IMR-90 (cell line): ENCODE data around the gene UCK2. TPM values are rescaled to one million over a fixed set of nuclear protein-coding genes. Genes with fewer than 3 reads are reported as not detected.

Experiments used
- ATAC-seq: fragments of 200-7000 bp; cut with Tn5 transposase; 2 replicates; pipeline ENCODE4 v1.9.1; 2020; ENCODE audit warnings: low read depth, mild to moderate bottlenecking, moderate library complexity
- BruUV-seq: library from RNA; stranded (reverse); fragments of 400-500 nt; replicated peaks from 2 replicates; lab custom pipeline; 2021; lab: Mats Ljungman, UMichigan
- CTCF ChIA-PET: fragments of 300-600 bp; formaldehyde crosslinking; extraction: SDS; loops from one replicate; lab custom pipeline; 2021; ENCODE audit warnings: antibody characterized with exemption; lab: Yijun Ruan, JAX
- POLR2A ChIA-PET: fragments of 300-600 bp; sonication (Branson Sonifier 250); formaldehyde crosslinking; loops from one replicate; lab custom pipeline; 2022; ENCODE audit warnings: antibody characterized with exemption; ENCODE audit not compliant: unreplicated experiment; lab: Charles Lee
- DNase-seq: peaks from one replicate; pipeline ENCODE4 v3.0.0; 2013
- H2AFZ ChIP-seq: replicated peaks from 2 replicates; pipeline ENCODE3; 2013; ENCODE audit warnings: low read length, mild to moderate bottlenecking; ENCODE audit not compliant: poor library complexity
- H2AK5ac ChIP-seq: 2 replicates; pipeline ENCODE4 v1.6.1; 2013; ENCODE audit warnings: low read depth, low read length, inconsistent platforms
- H2AK9ac ChIP-seq: replicated peaks from 2 replicates; pipeline ENCODE3; 2013; ENCODE audit warnings: mild to moderate bottlenecking, low read depth, low read length, moderate library complexity; ENCODE audit not compliant: poor library complexity
- H2BK120ac ChIP-seq: 2 replicates; pipeline ENCODE4 v1.6.1; 2013; ENCODE audit warnings: low read depth, low read length, inconsistent platforms
- H2BK15ac ChIP-seq: 3 replicates; pipeline ENCODE4 v1.6.1; 2013; ENCODE audit warnings: low read depth, low read length, inconsistent platforms
- H2BK20ac ChIP-seq: 2 replicates; pipeline ENCODE4 v1.6.1; 2013; ENCODE audit warnings: low read depth, mild to moderate bottlenecking, inconsistent platforms, low read length, moderate library complexity
- H2BK5ac ChIP-seq: 2 replicates; pipeline ENCODE4 v1.6.1; 2013; ENCODE audit warnings: mild to moderate bottlenecking, low read depth, low read length, inconsistent platforms; ENCODE audit not compliant: poor library complexity, severe bottlenecking
- H3K14ac ChIP-seq: replicated peaks from 2 replicates; pipeline ENCODE4 v1.6.1; 2013; ENCODE audit warnings: low read depth, low read length, inconsistent platforms
- H3K18ac ChIP-seq: 2 replicates; pipeline ENCODE4 v1.6.1; 2013; ENCODE audit warnings: low read depth, low read length, control low read depth
- H3K23ac ChIP-seq: 2 replicates; pipeline ENCODE4 v1.6.1; 2013; ENCODE audit warnings: low read depth, low read length, inconsistent platforms
- H3K27ac ChIP-seq: 2 replicates; pipeline ENCODE4 v1.5.1; 2013; ENCODE audit warnings: mild to moderate bottlenecking, control low read depth, low read length; ENCODE audit not compliant: insufficient read depth
- H3K27me3 ChIP-seq: 2 replicates; pipeline ENCODE4 v1.6.1; 2013; ENCODE audit warnings: low read length; ENCODE audit not compliant: control insufficient read depth, insufficient read depth
- H3K36me3 ChIP-seq: 2 replicates; pipeline ENCODE4 v1.6.1; 2013; ENCODE audit warnings: low read length, mixed read lengths; ENCODE audit not compliant: control insufficient read depth, insufficient read depth
- H3K4ac ChIP-seq: 2 replicates; pipeline ENCODE4 v1.6.1; 2013; ENCODE audit warnings: low read depth, low read length, inconsistent platforms
- H3K4me1 ChIP-seq: 2 replicates; pipeline ENCODE4 v1.6.1; 2013; ENCODE audit warnings: low read length, mixed read lengths; ENCODE audit not compliant: control insufficient read depth, insufficient read depth
- H3K4me2 ChIP-seq: 2 replicates; pipeline ENCODE4 v1.6.1; 2013; ENCODE audit warnings: low read depth, mild to moderate bottlenecking, control low read depth, low read length, moderate library complexity
- H3K4me3 ChIP-seq: 2 replicates; pipeline ENCODE4 v1.5.1; 2013; ENCODE audit warnings: low read depth, mild to moderate bottlenecking, control low read depth, low read length, moderate library complexity; ENCODE audit not compliant: insufficient read depth
- H3K56ac ChIP-seq: 2 replicates; pipeline ENCODE4 v1.6.1; 2013; ENCODE audit warnings: low read length, inconsistent platforms; ENCODE audit not compliant: insufficient read depth; ENCODE audit errors: extremely low read depth
- H3K79me1 ChIP-seq, 2 experiments: 2 replicates each; pipeline ENCODE4 v1.6.1; 2013; ENCODE audit warnings: low read length in 2 of 2, inconsistent platforms in 1 of 2, low read depth in 1 of 2
- H3K9ac ChIP-seq: 2 replicates; pipeline ENCODE4 v1.6.1; 2013; ENCODE audit warnings: low read depth, low read length, control low read depth
- H3K9me1 ChIP-seq: 2 replicates; pipeline ENCODE4 v1.6.1; 2013; ENCODE audit warnings: low read length, inconsistent platforms; ENCODE audit not compliant: insufficient read depth
- H3K9me3 ChIP-seq: 2 replicates; pipeline ENCODE4 v1.6.1; 2013; ENCODE audit warnings: low read length; ENCODE audit not compliant: control insufficient read depth, insufficient read depth
- H4K20me1 ChIP-seq: 2 replicates; pipeline ENCODE4 v1.6.1; 2013; ENCODE audit warnings: low read length, inconsistent platforms; ENCODE audit not compliant: insufficient read depth
- H4K5ac ChIP-seq: 2 replicates; pipeline ENCODE4 v1.6.1; 2013; ENCODE audit warnings: mild to moderate bottlenecking, low read depth, low read length, control low read depth
- H4K8ac ChIP-seq, 2 experiments: 2 replicates each; pipeline ENCODE4 v1.6.1; 2013; ENCODE audit warnings: low read depth in 2 of 2, low read length in 2 of 2, control low read depth in 1 of 2, inconsistent platforms in 1 of 2
- H4K91ac ChIP-seq: 2 replicates; pipeline ENCODE4 v1.6.1; 2013; ENCODE audit warnings: low read depth, low read length, inconsistent platforms; ENCODE audit not compliant: insufficient read depth
- CEBPB ChIP-seq: IDR thresholded peaks from 2 replicates; pipeline ENCODE4 v1.6.1; 2012; ENCODE audit warnings: low read depth, low read length, improper control_type of control experiment
- CTCF ChIP-seq: conservative IDR thresholded peaks from 2 replicates; pipeline ENCODE4 v1.5.1; 2012; ENCODE audit warnings: mild to moderate bottlenecking, low read depth, low read length, improper control_type of control experiment
- ELK1 ChIP-seq: fragments of 150-350 bp; IDR thresholded peaks from 2 replicates; pipeline ENCODE4 v1.6.1; 2016; ENCODE audit warnings: low read depth, mild to moderate bottlenecking, low read length, moderate library complexity, borderline replicate concordance
- MAZ ChIP-seq: IDR thresholded peaks from 2 replicates; pipeline ENCODE4 v1.6.1; 2012; ENCODE audit warnings: low read depth, mild to moderate bottlenecking, low read length, improper control_type of control experiment, moderate library complexity, borderline replicate concordance
- MXI1 ChIP-seq: IDR thresholded peaks from 2 replicates; pipeline ENCODE4 v1.6.1; 2012; ENCODE audit warnings: low read depth, mild to moderate bottlenecking, low read length, moderate library complexity, borderline replicate concordance
- RAD21 ChIP-seq: IDR thresholded peaks from 2 replicates; pipeline ENCODE4 v1.6.1; 2012; ENCODE audit warnings: low read length, improper control_type of control experiment
- SMC3 ChIP-seq: fragments of 150-350 bp; IDR thresholded peaks from 2 replicates; pipeline ENCODE4 v1.6.1; 2016; ENCODE audit warnings: low read depth, mild to moderate bottlenecking, antibody characterized with exemption, low read length, moderate library complexity
- WGBS, 2 experiments: methylation state at CpG; one replicate each; pipeline versions ENCODE4 v1.1.5 to v1.1.7; 2013; ENCODE audit warnings: missing lambda C conversion rate in 2 of 2; ENCODE audit not compliant: insufficient read length in 1 of 2; ENCODE audit errors: extremely low coverage in 2 of 2; 5-methylcytosine and 5-hydroxymethylcytosine counted together
- dilution Hi-C: fragments of 300-500 bp; cut with HindIII; formaldehyde crosslinking; loops from one replicate; pipeline ENCODE4 v1.14.3; 2018; ENCODE audit warnings: low sequenced_read_pairs; ENCODE audit not compliant: unreplicated experiment
- in situ Hi-C: fragments of 300-500 bp; cut with MboI; formaldehyde crosslinking; loops from 3 replicates; pipeline ENCODE4 v1.14.3; 2019; ENCODE audit warnings: low sequenced_read_pairs, inconsistent platforms, mixed read lengths
- intact Hi-C: fragments of 100-400 bp; cut with micrococcal nuclease; formaldehyde crosslinking; loops from 2 replicates; pipeline ENCODE4 v1.10.0; 2022
- polyA plus RNA-seq, 3 experiments: library from polyadenylated mRNA; depleted of rRNA; stranded (reverse); fragments of >200 nt; gene quantifications; 2 replicates each; pipeline ENCODE4 v1.2.3, GENCODE V29; 2012; ENCODE audit warnings: low replicate concordance in 1 of 3
- total RNA-seq: library from RNA; depleted of rRNA; stranded (reverse); fragments of >200 nt; gene quantifications from 2 replicates; pipeline ENCODE4 v1.2.3, GENCODE V29; 2012

Gene UCK2
- total and polyA plus RNA-seq, 2 of the 4 experiments (the other 2 are of a cell fraction): 83.0 to 87.8 TPM

- no peak overlapping the region for H3K56ac ChIP-seq
- dilution Hi-C loops: no loop called here
- H3K4me2 ChIP-seq: no peak overlapping the region
- peak overlapping the region; percentile 97; the same call in 1 of the 2 replicates for H2BK120ac ChIP-seq
- H3K18ac ChIP-seq: peak overlapping the region; percentile 24; the same call in 1 of the 2 replicates
- peak overlapping the region; percentile 90 for H2AK5ac ChIP-seq
- POLR2A ChIA-PET: no interaction called here
- no CpG with 5 or more reads among the region's 4 CpGs for WGBS, 2 experiments
- peaks cover 48% of the 10 kb centered on the region for H3K4me1 ChIP-seq
- no peak overlapping the region for H2AK9ac ChIP-seq
- no peaks in the 10 kb centered on the region for H3K27me3 ChIP-seq
- peak overlapping the region; percentile 99 for H2BK5ac ChIP-seq
- H4K20me1 ChIP-seq: no peaks in the 10 kb centered on the region
- H4K5ac ChIP-seq: peak overlapping the region; percentile 92; the same call in 1 of the 2 replicates
- H3K79me1 ChIP-seq: peaks cover 57 to 85% of the 10 kb centered on the region in 2 experiments
- peak overlapping the region; percentile 76 for H2BK20ac ChIP-seq
- H3K9me1 ChIP-seq: peaks cover 52% of the 10 kb centered on the region
- H3K4me3 ChIP-seq: no peak overlapping the region
- H3K4ac ChIP-seq: peak overlapping the region; percentile 98
- BruUV-seq: no TSS peak
- peaks cover 17% of the 10 kb centered on the region for H3K36me3 ChIP-seq
- TF ChIP-seq CEBPB (no peak), MXI1 (no peak), SMC3 (no peak), RAD21 (peak; percentile 31; the same call in 1 of the 2 replicates), CTCF (0 out of 2 replicates have a peak, but pooled peaks have one; percentile 23), ELK1 (no peak), MAZ (no peak)
- H3K9me3 ChIP-seq: no peaks in the 10 kb centered on the region
- intact Hi-C loops: no loop called here
- peak overlapping the region; percentile 62; the same call in 2 of the 3 replicates for H2BK15ac ChIP-seq
- CTCF ChIA-PET: interaction anchor here (0.8 to 1.3 kb wide), 4 partner anchors 10 to 31 kb away, joined by 3 to 4 read pairs (median 3); no protein-coding TSS in a partner anchor
- no peak overlapping the region for H3K9ac ChIP-seq
- H3K23ac ChIP-seq: peak overlapping the region; percentile 39
- H3K14ac ChIP-seq: peak overlapping the region; percentile 95
- in situ Hi-C loops: no loop called here
- DNase-seq: peak; percentile 64
- H3K27ac ChIP-seq: peak overlapping the region; percentile 93
- H2AFZ ChIP-seq: no peak overlapping the region
- peak overlapping the region; percentile 86 to 87; a peak in 3 of 4 replicates for H4K8ac ChIP-seq
- H4K91ac ChIP-seq: peak overlapping the region; percentile 100
- no peak for ATAC-seq
Observed at GRCh38 chr1:165894591-165894990, 67.2 kb downstream of the UCK2 start.
